ENCODE results near the gene AADACL3.

- TF ChIP-seq CTCF (IDR thresholded peaks at IDR 0.05), result no peak
- TF ChIP-seq POLR2AphosphoS5 (IDR thresholded peaks at IDR 0.05), result no peak
- TF ChIP-seq EP300 (IDR thresholded peaks at IDR 0.05), result no peak
- no peak for TF ChIP-seq POLR2A (IDR thresholded peaks at IDR 0.05)
Observed at GRCh38 chr1:12762766-12763165, 46.9 kb downstream of the AADACL3 start.

Data from gastroesophageal sphincter (tissue), 3 donors.